ENCODE data around the gene LY86.

The LY86 gene

GRCh38 chr6:6619021-6619794 lies 30.7 kb downstream of the LY86 start:
- in situ Hi-C loops (cut with MboI; ENCODE audit: low sequenced_read_pairs): no loop called here

- in situ Hi-C loops (cut with MboI; ENCODE audit: low sequenced_read_pairs): no loop called here
These were observed 32.4 kb downstream of the LY86 start for GRCh38 chr6:6620766-6621425.

- in situ Hi-C loops (cut with MboI; ENCODE audit: low sequenced_read_pairs): no loop called here
These were observed 34.0 kb downstream of the LY86 start for GRCh38 chr6:6622501-6622900.

GRCh38 chr6:6623553-6623952 lies 35.0 kb downstream of the LY86 start:
- in situ Hi-C loops (cut with MboI; ENCODE audit: low sequenced_read_pairs): no loop called here

- in situ Hi-C loops (cut with MboI; ENCODE audit: low sequenced_read_pairs): no loop called here
These were observed 35.9 kb downstream of the LY86 start for GRCh38 chr6:6624269-6624990.

- in situ Hi-C loops (cut with MboI; ENCODE audit: low sequenced_read_pairs): no loop called here
These were observed 37.7 kb downstream of the LY86 start for GRCh38 chr6:6626187-6626586.

GRCh38 chr6:6629402-6629801 lies 40.9 kb downstream of the LY86 start:
- in situ Hi-C loops (cut with MboI; ENCODE audit: low sequenced_read_pairs): no loop called here

GRCh38 chr6:6631053-6631452 lies 42.5 kb downstream of the LY86 start:
- in situ Hi-C loops (cut with MboI; ENCODE audit: low sequenced_read_pairs): no loop called here

- in situ Hi-C loops (cut with MboI; ENCODE audit: low sequenced_read_pairs): no loop called here
These were observed 43.2 kb downstream of the LY86 start for GRCh38 chr6:6631534-6632276.

GRCh38 chr6:6633898-6634734 lies 45.6 kb downstream of the LY86 start:
- in situ Hi-C loops (cut with MboI; ENCODE audit: low sequenced_read_pairs): no loop called here

- in situ Hi-C loops (cut with MboI; ENCODE audit: low sequenced_read_pairs): no loop called here
These were observed 46.2 kb downstream of the LY86 start for GRCh38 chr6:6634735-6635075.

- in situ Hi-C loops (cut with MboI; ENCODE audit: low sequenced_read_pairs): no loop called here
These were observed 46.8 kb downstream of the LY86 start for GRCh38 chr6:6635291-6635690.

GRCh38 chr6:6635869-6636268 lies 47.3 kb downstream of the LY86 start:
- in situ Hi-C loops (cut with MboI; ENCODE audit: low sequenced_read_pairs): no loop called here

GRCh38 chr6:6639572-6639971 lies 51.1 kb downstream of the LY86 start:
- in situ Hi-C loops (cut with MboI; ENCODE audit: low sequenced_read_pairs): no loop called here

GRCh38 chr6:6640926-6641325 lies 52.4 kb downstream of the LY86 start:
- in situ Hi-C loops (cut with MboI; ENCODE audit: low sequenced_read_pairs): no loop called here

GRCh38 chr6:6643398-6643797 lies 54.9 kb downstream of the LY86 start:
- in situ Hi-C loops (cut with MboI; ENCODE audit: low sequenced_read_pairs): no loop called here

- in situ Hi-C loops (cut with MboI; ENCODE audit: low sequenced_read_pairs): no loop called here
These were observed 56.9 kb downstream of the LY86 start for GRCh38 chr6:6645261-6645917.

- in situ Hi-C loops (cut with MboI; ENCODE audit: low sequenced_read_pairs): no loop called here
These were observed 57.9 kb downstream of the LY86 start for GRCh38 chr6:6646384-6646783.

GRCh38 chr6:6646859-6647258 lies 58.3 kb downstream of the LY86 start:
- in situ Hi-C loops (cut with MboI; ENCODE audit: low sequenced_read_pairs): no loop called here

Data from HL-60/S4 (cell line).